Body of pancreas (tissue), 4 donors: ENCODE data around the gene GATA5. TPM values are rescaled to one million over a fixed set of nuclear protein-coding genes. Genes with fewer than 3 reads are reported as not detected.

Experiments
- ATAC-seq: fragments of 150-250 bp; one replicate; pipeline ENCODE4 v1.9.1; 2016
- DNase-seq, 4 donors: peaks; one replicate each; pipeline ENCODE4 v3.0.0-alpha.2; 2019
- H3K27ac ChIP-seq, 4 donors: fragments of 200-600 bp; sonication (generic); 1 replicate in 3 of 4; 2 replicates in 1 of 4; pipeline versions ENCODE4 v1.5.1 to v1.6.1; 2016 to 2019; ENCODE audit warnings: mild to moderate bottlenecking in 1 of 4, mixed read lengths in 1 of 4, moderate library complexity in 1 of 4
- H3K27me3 ChIP-seq, 2 donors: fragments of 200-600 bp; sonication (generic); one replicate each; pipeline ENCODE4 v1.6.0; 2016; ENCODE audit warnings: mild to moderate bottlenecking in 1 of 2
- H3K36me3 ChIP-seq, 2 donors: fragments of 200-600 bp; sonication (generic); replicated peaks in 1 of 2; 2 replicates each; pipeline ENCODE4 v1.5.1; 2016; ENCODE audit warnings: low read depth in 2 of 2; ENCODE audit not compliant: insufficient read depth in 1 of 2
- H3K4me1 ChIP-seq: fragments of 200-600 bp; sonication (generic); one replicate; pipeline ENCODE4 v1.6.0; 2016
- H3K4me3 ChIP-seq, 2 donors: fragments of 200-600 bp; sonication (generic); 1 replicate in 1 of 2; 2 replicates in 1 of 2; pipeline ENCODE4 v1.5.1; 2016 to 2019
- H3K9me3 ChIP-seq, 3 donors: fragments of 200-600 bp; sonication (generic); 1 replicate in 2 of 3; 2 replicates in 1 of 3; pipeline ENCODE4 v1.5.1; 2016
- POLR2A ChIP-seq, 3 donors: fragments of 450-650 bp; IDR thresholded peaks; one replicate each; pipeline ENCODE4 v1.6.1; 2016; ENCODE audit warnings: antibody characterized with exemption in 3 of 3, mild to moderate bottlenecking in 2 of 3
- WGBS, 2 donors: methylation state at CpG; one replicate each; pipeline ENCODE4 v1.1.5; 2017; 5-methylcytosine and 5-hydroxymethylcytosine counted together
- intact Hi-C: fragments of 100-400 bp; cut with DNase I; formaldehyde crosslinking; loops from one replicate; pipeline ENCODE4 v1.15.1; 2023
- total RNA-seq, 2 donors: library from RNA; depleted of rRNA; stranded (reverse); fragments of >200 nt; gene quantifications; one replicate each; pipeline ENCODE4 v1.1.0, GENCODE V29; 2016
- TF ChIP-seq, protein P1 (sequence below), 7 experiments: fragments of 450-650 bp in 4 of 7; fragments of 200-600 bp in 3 of 7; sonication (generic) in 3 of 7; IDR thresholded peaks; one replicate each; pipeline ENCODE4 v1.5.1; 2016 to 2019; ENCODE audit warnings: antibody characterized with exemption in 7 of 7

Gene GATA5
- total RNA-seq, 2 donors from 2014 or later, result not detected

- Histone ChIP-seq H3K4me1 (no peaks in the 10 kb centered on the region), H3K27me3 (no peaks in the 10 kb centered on the region), H3K36me3 (no peaks in the 10 kb centered on the region), H3K4me3 (no peak overlapping the region), H3K27ac (no peak overlapping the region), H3K9me3 (no peaks in the 10 kb centered on the region)
- WGBS, 2 donors, result 56 to 68% methylated on average over 21 to 30 of the region's 30 CpGs
- intact Hi-C loops, result no loop called here
- DNase-seq (no peak), ATAC-seq (no peak)
- no peak for TF ChIP-seq POLR2A (IDR thresholded peaks at IDR 0.05)
- TF ChIP-seq, protein P1, sequence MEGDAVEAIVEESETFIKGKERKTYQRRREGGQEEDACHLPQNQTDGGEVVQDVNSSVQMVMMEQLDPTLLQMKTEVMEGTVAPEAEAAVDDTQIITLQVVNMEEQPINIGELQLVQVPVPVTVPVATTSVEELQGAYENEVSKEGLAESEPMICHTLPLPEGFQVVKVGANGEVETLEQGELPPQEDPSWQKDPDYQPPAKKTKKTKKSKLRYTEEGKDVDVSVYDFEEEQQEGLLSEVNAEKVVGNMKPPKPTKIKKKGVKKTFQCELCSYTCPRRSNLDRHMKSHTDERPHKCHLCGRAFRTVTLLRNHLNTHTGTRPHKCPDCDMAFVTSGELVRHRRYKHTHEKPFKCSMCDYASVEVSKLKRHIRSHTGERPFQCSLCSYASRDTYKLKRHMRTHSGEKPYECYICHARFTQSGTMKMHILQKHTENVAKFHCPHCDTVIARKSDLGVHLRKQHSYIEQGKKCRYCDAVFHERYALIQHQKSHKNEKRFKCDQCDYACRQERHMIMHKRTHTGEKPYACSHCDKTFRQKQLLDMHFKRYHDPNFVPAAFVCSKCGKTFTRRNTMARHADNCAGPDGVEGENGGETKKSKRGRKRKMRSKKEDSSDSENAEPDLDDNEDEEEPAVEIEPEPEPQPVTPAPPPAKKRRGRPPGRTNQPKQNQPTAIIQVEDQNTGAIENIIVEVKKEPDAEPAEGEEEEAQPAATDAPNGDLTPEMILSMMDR (IDR thresholded peaks at IDR 0.05), result no peak
These were observed 20.7 kb downstream of the GATA5 start for GRCh38 chr20:62454904-62455636.

- H3K36me3 ChIP-seq, result no peaks in the 10 kb centered on the region
- no peaks in the 10 kb centered on the region for H3K27me3 ChIP-seq
- no peaks in the 10 kb centered on the region for H3K4me1 ChIP-seq
- TF ChIP-seq, protein P1 (IDR thresholded peaks at IDR 0.05), result no peak
- no peak for TF ChIP-seq POLR2A (IDR thresholded peaks at IDR 0.05)
- H3K27ac ChIP-seq, result no peak overlapping the region
- intact Hi-C loops, result no loop called here
- H3K9me3 ChIP-seq, result no peaks in the 10 kb centered on the region
- DNase-seq, result no peak
- 73 to 77% methylated on average over 14 to 17 of the region's 17 CpGs for WGBS, 2 donors
- no peak for ATAC-seq
- H3K4me3 ChIP-seq, result no peak overlapping the region
These were observed 22.5 kb downstream of the GATA5 start for GRCh38 chr20:62453186-62453808.

DNA sequence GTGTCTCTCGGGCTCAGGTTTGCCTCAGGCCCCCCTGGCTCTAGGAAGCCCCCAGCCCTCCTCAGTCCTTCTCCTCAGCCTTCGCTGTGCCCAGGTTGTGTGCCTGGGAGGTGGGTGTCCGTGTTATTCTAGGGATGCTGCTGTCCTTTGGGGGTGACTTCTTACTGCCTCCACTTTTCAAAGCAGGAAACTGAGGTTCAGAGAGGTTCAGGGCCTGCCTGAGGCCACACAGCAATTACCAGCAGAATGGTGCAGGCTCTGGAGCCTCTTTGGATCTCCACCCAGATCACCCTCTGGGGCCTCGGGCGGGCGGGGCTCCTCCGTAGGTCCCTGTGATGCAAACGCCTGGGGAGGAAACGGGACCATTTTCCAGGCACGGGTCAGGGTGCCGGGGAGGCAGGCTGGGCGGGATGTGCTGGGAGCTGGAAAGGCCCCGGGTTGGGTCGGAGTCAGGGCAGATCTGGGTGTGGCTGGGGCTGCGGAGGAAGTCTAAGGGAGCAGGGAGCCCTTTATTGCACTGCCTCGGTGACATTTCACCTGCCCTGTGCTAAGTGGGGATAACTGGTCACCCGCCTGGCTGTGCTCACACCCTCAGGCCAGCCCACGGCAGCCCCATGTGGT, 23.2 kb downstream of the GATA5 start:
- no peak for DNase-seq
- no peak for TF ChIP-seq POLR2A (IDR thresholded peaks at IDR 0.05)
- TF ChIP-seq, protein P1 (IDR thresholded peaks at IDR 0.05), result no peak
- Histone ChIP-seq H3K4me3 (no peak overlapping the region), H3K9me3 (no peaks in the 10 kb centered on the region), H3K4me1 (no peaks in the 10 kb centered on the region), H3K27me3 (no peaks in the 10 kb centered on the region), H3K36me3 (no peaks in the 10 kb centered on the region), H3K27ac (no peak overlapping the region)
- ATAC-seq, result no peak
- 61 to 67% methylated on average over 11 to 16 of the region's 18 CpGs for WGBS, 2 donors
- intact Hi-C loops, result no loop called here

DNA sequence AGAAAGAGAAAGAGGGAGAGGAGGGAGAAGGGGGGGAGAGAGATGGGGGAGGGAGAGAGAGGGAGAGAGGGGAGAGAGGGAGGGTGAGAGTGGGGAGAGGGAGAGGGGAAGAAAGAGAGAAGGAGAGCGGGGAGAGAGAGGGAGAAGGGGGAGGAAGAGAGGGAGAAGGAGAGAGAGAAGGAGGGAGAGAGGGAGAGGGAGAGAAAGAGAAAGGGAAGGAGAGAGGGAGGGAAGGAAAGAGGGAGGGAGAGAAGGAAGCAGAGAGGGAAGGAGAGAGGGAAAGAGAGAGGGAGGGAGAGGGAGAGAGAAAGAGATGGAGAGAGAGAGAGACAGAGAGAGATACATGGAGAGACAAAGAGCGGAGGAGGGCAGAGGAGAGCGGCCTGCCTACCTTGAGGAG, 23.8 kb downstream of the GATA5 start:
- WGBS, 2 donors, result 81 to 87% methylated on average over 3 of the region's 3 CpGs
- ATAC-seq (no peak), DNase-seq (no peak)
- no peak for TF ChIP-seq POLR2A (IDR thresholded peaks at IDR 0.05)
- TF ChIP-seq, protein P1 (IDR thresholded peaks at IDR 0.05), result no peak
- Histone ChIP-seq H3K27me3 (no peaks in the 10 kb centered on the region), H3K4me1 (no peaks in the 10 kb centered on the region), H3K27ac (no peak overlapping the region), H3K9me3 (no peaks in the 10 kb centered on the region), H3K36me3 (no peaks in the 10 kb centered on the region), H3K4me3 (no peak overlapping the region)
- intact Hi-C loops, result no loop called here
